Daoy (cell line): ENCODE data around the gene CCDC197. TPM values are rescaled to one million over a fixed set of nuclear protein-coding genes. Genes with fewer than 3 reads are reported as not detected.

Experiments
- DNase-seq: peaks from one replicate; pipeline ENCODE4 v3.0.0-alpha.2; 2015; ENCODE audit warnings: low read depth
- total RNA-seq: library from RNA; depleted of rRNA; stranded (reverse); fragments of >200 nt; shearing (Covaris generic); gene quantifications from 2 replicates; pipeline ENCODE4 v1.2.3, GENCODE V29; 2014

The CCDC197 gene
- total RNA-seq, 1 experiment from 2014 or later = not detected

DNA sequence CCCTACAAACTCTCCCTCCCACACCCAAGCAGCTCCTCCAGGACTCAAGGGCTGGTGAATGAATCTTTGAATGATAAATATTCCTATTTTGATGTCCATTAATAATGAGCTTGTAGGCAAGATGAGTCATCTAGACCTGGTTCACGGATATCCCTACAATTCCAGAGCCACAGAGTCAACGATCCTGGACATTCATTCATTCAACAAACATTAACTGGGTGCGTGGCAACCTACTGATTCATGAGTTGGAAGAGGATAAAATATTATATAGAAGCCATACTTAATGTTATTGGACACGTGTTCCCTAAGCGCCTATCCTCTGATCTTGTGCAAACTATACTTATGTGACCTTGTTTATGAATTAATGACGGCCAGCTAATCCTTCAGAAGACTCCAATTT is 28.6 kb downstream of the CCDC197 start:
- DNase-seq = no peak

DNA sequence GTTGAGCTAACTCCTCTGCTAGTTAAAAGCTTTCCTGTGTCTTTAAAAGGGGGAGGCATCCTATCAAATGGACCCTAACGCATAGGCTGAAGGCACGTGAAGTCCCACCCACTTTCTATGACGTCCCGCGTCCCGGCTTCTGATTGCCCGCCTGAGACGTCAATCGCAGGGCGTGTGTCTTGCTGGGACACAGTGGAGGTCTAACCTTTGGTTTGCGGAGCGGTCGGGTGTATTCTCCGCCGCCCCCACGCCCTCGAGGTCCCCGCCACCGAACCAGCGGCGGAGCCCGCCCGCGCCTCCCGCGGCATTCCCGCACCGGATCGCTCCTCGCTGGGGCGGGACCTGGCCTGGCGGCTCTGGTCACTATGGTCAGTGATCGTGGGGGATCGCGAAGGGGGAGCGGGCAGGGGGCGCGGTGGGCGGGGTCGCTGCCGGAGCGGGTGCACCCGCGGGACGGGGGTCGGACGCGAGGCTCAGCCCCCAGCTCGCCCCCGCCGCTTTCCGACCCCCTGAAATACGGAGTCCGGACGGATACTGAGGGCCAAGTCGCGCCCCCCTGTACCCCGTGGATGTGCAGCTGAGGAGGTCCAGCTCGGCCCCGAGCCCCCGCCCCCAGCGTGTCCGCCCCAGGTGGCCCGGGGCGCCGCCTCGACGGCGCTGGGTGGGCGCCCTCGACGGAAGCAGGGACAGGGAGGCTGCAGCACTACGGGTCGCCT is 29.2 kb downstream of the CCDC197 start, which contains the start of gene OTUB2:
OTUB2 (plus strand) TSS at position 168 of the 716 bp plus-strand sequence; CDS start at position 366, 198 bp downstream.
- DNase-seq = peak; percentile 99

DNA sequence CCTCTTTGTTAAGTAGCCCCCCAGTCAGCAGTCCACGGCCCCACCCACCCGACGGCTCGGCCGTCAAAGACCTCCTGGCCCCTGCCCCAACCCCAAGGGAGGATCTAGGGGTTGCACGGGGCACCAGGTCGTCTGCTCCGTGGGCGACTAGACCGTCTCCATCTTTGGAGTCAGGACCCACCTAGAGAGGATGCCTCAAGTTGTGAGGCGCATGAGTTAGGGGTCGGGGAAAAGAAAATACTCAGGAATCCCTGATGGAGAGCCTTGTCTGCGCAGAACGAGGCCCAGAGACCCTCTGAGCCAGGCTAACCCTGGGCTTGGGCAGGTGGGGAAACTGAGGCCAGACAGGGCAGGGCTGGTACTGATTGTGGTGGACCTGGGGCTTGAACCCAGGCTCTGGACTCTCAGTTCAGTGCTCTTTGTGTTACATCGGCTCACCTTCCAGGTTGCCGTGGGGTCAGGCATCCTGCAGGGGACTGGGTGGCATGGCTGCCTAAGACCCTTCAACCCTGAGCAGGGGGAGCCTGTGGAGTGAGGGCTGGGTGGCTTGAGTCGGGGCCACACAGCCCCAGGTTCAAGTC is 29.9 kb downstream of the CCDC197 start:
- DNase-seq = no peak

DNA sequence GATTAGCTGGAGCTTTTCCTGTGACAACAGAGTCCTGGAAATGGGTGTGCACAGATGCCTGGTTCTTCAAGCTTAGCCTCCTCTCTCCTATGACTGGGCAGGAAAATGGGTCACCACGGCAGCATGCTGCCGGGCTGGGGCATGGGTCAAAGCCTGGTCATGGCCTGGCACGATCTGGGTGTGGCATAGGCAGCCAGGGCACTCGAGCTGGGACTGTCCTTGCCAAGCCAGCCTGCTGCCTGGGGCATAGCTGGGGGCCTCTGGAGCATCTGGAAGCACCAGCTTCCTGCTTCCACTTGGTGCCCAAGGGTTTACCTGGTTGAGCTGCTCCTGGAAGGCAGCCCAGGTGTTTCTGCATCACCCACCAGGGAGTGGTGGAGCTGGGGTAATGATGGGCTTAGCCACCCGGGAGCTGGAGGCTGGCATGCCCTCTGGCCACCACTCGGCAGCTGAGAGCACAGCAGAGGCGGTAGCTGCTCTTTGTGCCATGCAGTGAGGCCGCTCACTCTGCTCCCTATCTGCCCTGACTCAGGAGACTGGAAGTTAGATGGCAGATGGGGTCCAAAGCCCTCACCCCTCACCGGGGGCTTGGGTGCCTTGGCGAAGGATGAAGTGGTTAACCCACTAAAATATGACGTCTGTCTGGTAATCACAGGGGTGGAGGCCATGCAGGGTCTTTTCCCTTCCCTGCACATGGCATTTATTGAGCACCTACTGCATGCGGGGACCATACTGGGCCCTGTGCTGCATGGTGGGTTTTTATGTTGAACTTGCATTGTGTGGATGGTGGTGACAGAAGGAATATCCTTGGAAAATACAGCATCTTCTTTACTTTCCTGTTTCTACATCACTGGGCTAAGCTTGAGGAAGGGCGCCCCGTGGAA is 30.7 kb downstream of the CCDC197 start:
- peak; percentile 63 for DNase-seq

DNA sequence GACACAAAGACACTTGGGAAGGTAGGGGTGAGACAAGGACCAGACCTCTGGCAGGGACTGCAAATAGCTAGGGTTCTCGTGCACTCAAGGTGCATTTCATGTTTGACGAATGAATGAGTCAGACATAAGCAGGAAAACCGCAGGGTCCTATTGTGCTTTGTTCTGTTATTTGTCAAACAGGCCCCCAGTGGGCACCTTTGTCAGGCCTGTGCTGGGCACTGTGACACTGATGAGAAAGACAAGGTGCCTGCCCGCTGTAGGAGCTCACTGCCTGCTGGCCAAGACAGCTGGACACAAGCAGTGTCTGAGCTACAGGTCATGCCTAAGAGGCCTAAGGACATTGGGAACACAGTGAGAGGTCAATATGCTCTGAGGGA is 31.3 kb downstream of the CCDC197 start:
- DNase-seq = peak; percentile 86

DNA sequence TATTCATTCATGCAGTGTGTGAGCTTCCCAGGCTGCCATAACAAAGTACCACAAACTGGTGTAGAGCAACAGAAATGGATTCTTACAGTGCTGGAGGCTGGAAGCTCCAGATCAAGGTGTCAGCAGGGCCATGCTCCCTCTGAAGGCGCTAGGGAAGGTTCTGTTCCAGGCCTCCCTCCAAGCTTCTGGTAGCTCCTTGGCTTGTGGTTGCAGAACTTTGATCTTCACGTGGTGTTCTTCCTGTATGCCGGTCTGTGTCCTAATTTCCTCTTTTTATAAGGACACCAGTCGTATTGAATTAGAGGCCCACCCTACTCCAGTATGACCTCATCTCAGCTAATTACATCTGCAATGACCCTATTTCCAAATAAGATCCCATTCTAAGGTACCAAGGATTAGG is 32.2 kb downstream of the CCDC197 start:
- no peak for DNase-seq

DNA sequence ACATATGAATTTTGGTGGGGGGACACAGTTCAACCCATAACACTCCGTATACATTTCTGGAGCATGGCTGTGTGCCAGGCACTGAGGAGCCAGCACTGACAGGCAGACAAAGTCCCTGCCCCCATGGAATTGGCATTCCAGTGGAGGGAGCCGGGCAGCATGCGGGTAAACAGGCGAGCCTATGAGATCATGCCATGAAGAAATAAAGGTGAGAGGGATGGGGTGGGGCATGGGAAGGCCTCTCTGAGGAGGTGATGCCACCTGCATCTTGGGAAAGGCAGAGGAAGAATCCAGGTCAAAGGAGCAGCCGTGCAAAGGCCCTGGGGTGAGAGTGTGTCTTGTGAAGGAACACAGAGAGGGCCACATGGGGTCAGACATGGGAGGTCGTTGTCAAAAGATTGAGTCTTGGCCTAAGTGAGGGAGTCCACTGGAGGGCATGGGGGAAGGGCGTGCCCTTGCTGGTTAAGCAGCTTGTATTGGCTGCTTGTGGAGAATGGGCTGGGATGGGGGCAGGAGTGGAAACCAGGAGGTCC is 32.6 kb downstream of the CCDC197 start:
- DNase-seq = no peak

DNA sequence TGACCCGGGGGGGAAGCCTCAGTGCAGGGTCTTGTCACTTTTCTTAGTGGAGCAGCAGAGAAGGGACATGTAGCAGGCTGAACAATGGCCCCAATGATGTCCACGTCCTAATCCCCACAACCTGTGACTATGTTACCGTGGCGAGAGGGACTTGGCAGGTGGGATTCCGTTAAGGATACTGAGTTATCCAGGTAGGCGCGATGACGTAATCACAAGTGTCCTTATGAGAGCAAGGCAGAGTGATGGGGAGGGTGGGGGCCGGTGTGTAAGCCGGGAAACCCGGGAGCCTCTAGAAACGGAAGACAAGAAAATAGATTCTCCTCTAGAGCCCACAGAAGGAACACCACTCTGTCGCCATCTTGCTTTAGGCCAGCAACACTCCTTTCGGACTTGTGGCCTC is 33.5 kb downstream of the CCDC197 start:
- DNase-seq = no peak

DNA sequence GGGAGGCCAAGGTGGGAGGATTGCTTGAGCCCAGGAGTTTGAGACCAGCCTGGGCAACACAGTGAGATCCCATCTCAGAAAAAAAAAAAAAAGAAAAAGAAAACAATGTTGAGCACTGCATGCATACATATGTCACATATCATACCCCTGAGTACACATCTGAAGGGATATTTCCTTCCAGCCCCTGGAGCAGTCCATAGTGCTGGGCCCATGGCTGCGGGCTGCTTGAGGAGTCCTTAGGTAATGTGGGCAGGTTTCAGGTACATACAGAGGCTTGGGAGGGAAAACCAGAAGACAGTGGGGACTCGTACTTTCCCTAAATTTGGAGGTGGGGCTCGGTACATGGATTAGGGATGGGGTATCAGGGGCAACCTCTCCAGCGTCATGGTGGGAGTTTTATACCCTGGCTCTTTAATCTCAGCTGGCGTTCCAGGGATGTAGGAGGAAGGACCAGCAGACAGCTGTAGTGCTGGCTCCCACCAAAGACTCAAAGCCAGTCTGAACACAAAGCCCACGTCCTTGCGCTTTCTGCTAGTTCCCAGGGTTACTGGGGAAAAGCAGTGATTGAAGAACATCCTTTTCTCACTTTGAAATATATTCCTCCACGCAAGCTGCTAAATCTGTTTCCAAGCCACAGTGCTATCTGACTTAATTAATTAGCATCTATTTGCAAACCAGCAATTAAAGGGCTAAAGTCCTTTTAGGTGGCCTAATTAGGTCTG is 34.2 kb downstream of the CCDC197 start:
- DNase-seq = no peak

DNA sequence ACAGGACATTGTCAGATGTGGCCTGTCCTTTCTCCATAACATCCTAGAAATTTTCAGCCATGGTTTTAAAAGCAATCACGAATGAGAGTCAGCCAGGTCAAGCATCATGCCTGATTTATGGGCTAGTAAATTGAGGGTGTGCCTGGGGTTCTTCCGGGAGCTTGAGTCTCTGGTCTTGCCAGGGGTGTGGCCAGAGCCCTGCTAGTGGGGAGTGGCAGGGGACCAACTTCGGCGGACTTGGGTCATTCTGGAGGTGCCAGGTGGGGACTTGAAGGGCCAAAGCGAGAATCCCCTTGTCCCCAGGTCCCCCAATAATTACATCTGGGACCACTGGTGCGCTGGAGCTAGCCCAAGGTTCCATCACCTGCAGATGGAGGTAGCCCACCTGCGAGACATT is 34.8 kb downstream of the CCDC197 start:
- no peak for DNase-seq

DNA sequence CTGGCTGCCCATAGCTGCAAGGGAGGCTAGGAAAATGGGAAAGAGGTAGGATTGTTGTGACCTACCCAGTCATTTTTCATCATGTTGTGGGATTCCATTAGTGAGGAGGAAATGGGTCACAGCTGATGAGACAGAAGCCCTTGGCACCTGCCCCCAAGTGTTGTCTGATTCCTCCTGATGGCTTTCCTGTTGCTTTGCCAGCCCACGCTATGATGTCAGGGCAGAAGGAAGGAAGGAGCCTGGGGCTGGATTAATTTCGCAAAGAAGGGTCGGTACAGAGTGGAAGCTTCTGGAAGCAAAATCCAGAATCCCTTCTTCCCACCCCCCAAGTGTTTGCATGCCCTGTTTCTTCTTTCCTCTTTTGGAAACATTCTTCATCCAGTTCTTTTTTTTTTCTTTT is 37.8 kb downstream of the CCDC197 start:
- no peak for DNase-seq

DNA sequence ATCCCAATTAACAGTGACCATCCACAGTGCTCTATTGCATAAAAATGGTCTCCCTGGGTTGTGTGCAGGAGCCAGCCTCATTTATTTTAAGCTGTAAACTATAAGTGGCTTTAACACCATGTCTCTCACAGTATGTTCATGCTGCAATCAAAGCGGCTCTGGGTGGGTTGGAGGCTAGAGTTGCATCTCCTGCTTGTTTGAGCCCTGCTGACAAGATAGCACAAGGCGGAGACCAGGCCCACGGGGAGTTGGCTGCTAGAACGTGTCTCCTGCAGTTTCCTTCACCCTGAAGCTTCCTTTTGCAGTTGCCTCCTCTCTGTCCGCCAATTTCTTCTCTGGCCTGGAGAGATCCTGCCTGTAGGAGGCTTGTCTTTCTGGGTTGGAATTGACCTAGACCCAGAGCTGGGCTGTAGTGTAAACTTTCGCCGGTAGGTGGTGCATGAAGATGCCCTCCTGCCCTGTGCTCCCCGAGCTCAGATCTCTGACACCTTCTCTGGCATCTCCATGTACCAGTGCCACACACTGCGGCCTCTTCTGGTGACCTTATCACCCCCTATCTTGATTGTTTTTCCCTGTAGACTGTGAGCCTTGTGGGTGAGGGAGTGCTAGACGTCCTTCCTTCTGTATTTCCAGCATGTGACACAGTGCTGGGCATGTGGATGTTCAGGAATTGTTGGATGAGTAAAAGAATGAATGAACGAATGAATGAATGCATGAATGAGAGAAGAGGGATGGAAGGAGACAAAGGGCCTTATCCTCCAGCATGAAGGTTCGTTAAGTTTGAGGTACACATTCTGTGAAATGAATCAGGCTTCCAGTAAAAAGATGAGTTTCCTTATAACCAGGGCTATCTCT is 39.4 kb downstream of the CCDC197 start:
- DNase-seq = peak; percentile 76

DNA sequence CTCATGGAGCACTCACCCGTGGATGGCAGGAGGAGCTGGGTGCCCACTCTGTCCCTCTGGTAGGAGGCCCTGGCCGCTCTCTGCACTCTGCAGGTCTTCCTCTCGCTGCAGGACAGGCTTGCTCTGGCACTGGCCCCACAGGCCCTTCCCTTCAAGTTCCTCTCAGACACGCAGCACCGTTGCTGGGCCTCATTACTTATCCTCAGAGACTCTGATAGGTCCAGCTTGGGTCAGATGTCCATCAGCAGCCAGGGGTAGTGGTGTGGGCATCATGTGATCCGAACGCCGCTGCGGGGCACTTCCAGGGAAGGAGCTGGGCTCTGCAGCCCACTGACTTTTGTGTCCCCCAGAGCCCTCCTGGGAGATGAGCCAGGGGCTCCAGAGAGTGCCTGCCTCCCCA is 40.9 kb downstream of the CCDC197 start:
- no peak for DNase-seq

DNA sequence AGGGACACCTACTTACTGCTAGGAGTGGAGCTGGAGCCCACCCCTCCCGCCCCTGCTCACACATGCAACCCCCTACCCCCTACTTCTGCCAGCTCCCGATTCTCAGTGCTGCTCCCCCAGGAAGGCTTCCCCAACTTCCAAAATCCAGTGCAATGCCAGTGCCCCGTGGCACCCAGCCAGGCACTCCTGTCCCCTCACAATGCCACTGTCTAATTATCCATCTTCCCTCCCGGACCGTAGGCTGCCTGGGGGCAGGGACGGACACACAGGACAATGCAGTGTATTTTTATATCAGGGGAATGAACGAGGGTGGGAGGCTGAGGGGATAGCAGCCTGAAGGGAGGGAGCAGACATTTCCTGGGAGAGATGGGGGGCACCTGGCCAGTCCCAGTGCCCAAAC is 41.4 kb downstream of the CCDC197 start:
- DNase-seq = no peak

DNA sequence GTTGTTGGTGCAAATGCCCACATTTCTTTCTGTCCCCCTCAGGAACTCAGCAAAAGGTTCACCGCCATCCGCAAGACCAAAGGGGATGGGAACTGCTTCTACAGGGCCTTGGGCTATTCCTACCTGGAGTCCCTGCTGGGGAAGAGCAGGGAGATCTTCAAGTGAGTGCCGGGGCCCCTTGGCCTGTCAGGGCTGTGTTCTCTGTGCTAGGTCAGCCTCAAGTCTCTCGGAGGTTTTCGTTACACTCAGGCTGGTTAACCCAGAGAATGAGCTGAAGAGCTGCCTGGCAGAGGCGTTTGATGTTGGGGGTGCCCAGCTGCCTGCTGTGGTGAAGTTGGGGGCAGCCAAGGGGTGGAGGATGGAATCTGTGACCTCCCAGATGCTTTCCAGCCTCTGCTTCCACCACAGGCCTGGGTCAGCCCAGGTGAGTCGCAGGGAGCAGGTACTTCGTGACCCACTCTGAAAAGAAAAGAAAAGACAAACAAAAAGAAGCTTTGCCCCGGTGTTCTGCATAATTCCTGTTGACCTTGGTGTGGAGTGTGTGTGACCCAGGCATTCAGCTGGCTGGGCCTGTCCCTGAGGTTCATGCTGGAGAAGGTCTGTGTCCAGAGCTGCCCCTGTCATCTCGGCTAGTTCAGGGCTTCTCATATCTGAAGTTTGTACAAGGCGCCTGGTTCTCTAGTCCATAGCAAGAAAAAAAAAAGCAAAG is 42.0 kb downstream of the CCDC197 start:
- DNase-seq = no peak

DNA sequence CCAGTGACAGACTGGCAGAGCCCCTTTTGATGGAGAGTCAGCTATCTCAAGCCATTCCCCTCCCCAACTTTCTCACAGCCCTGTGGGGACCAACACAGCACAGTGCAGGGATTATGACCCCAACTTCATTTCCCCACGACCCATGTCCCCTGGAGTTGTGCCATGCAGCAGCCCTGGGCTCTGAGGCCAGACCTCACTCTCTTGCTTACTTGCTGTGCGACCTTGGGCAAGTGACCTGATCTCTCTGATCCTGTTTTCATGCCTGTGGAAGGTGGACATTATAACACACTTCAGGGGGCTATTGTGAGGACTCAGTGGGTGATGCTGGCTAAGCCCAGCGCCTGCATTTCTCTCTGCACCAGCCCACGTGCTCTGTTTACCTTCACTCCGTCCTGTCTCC is 43.1 kb downstream of the CCDC197 start:
- no peak for DNase-seq

DNA sequence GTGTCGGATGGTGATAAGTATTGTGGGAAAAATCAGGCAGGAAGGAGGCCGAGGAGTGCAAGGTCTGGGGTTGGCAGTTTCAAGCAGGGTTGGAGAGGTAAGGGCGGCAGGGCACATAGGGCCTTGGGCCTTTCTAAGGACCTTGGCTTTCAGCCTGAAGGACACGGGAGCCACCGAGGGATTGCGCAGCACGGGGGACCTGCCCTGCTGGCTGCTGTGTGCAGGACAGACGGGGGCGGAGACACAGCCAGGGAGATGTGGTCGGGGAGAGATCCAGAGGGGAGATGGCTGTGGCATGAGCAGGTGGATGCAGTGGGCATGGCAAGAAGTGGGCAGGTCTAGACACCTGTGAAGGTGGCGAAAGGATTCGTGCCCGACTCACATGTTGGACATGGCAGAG is 43.7 kb downstream of the CCDC197 start:
- DNase-seq = no peak

DNA sequence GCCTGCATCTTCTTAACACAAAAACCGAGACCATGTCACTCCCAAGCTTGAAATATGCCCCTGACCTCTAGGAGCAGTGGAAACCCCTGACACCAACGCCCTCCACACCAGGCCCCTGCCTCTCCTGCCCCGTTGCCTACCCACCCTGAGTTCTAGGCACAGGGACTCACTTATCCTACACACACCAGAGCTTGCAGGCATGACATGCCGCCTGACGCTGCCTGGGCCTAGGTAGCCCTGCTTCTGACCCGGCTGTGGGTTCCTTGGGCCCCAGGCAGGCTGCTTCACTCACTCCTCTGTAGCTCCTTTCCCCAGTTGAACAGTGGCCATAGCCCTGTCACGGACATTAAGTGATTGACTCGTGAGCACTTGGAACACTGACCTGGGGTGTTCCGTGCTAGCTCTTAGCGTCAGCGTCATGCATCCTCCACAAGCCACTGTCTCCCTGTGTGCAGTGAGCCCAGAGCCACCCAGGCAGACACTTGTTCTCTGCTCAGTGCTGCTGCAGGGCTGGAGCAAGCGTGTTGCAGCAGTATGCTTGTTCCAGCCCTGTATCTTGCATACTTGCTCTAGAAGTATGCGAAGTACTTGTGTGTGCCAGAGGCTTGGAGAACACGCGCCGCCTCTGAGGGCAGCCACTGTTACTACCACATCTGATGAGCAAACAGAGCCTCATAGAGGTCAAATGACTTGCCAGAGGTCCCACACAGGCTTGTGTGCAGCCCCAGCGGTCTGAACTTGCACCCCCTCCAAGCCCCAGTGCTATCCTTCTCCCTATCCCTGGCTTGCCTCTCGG is 44.6 kb downstream of the CCDC197 start:
- no peak for DNase-seq

DNA sequence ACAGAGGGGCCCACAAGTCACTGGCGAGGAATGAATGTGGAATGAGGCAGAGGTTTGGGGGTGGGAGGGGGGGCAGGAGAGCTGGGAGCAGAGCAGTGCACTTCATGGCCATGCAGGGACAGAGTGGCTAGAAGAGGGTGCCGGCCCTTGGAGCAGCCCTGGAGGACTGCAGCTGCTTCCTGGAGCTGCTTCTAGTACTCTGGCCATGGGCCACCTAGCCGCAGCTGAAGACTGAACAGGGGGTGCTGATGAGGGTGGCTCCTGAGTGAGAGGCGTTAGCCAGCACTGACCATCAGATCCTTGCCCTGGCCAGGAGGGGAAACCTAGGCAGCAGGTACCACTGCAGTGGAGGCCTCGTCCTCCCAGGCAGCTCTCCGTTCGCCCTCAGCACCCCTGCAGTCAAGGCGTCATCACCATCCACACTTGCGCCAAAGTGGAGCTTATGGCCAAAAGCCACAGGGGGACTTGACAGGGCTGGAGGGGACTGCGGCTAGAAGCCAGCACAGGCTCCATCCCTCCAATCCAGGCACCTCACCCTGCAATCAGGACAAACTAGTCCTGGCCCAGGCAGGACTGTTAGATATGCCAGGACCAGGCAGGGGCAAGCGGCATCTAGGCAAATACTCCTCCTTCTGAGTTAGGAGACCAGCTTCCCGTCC is 45.5 kb downstream of the CCDC197 start:
- DNase-seq = no peak
